HG03442 (cell line): ENCODE data around the gene ALDH1L2.

Experiments used
- ATAC-seq: cut with Tn5 transposase; IDR thresholded peaks from one replicate; pipeline ENCODE4 v1.9.1; 2021; ENCODE audit warnings: mild to moderate bottlenecking, moderate library complexity; ENCODE audit not compliant: unreplicated experiment

The ALDH1L2 gene

GRCh38 chr12:105085501-105085900 lies 1.2 kb upstream of the ALDH1L2 start:
- no peak for ATAC-seq

- ATAC-seq = peak; percentile 45
These were observed 630 bp downstream of the ALDH1L2 start for GRCh38 chr12:105083551-105084105.

- no peak for ATAC-seq
These were observed 1.2 kb downstream of the ALDH1L2 start for GRCh38 chr12:105083031-105083430.

GRCh38 chr12:105078712-105079570 lies 5.3 kb downstream of the ALDH1L2 start:
- no peak for ATAC-seq

GRCh38 chr12:105077435-105077834 lies 6.8 kb downstream of the ALDH1L2 start:
- no peak for ATAC-seq

- no peak for ATAC-seq
These were observed 7.3 kb downstream of the ALDH1L2 start for GRCh38 chr12:105076913-105077312.

- no peak for ATAC-seq
These were observed 8.2 kb downstream of the ALDH1L2 start for GRCh38 chr12:105076098-105076497.

GRCh38 chr12:105072888-105073488 lies 11.3 kb downstream of the ALDH1L2 start:
- no peak for ATAC-seq

- ATAC-seq = no peak
These were observed 12.3 kb downstream of the ALDH1L2 start for GRCh38 chr12:105071981-105072380.

GRCh38 chr12:105069936-105070702 lies 14.1 kb downstream of the ALDH1L2 start:
- ATAC-seq = no peak

GRCh38 chr12:105067511-105068031 lies 16.7 kb downstream of the ALDH1L2 start:
- no peak for ATAC-seq

GRCh38 chr12:105064564-105065178 lies 19.6 kb downstream of the ALDH1L2 start:
- no peak for ATAC-seq

GRCh38 chr12:105060715-105061378 lies 23.4 kb downstream of the ALDH1L2 start:
- no peak for ATAC-seq

- no peak for ATAC-seq
These were observed 27.1 kb downstream of the ALDH1L2 start for GRCh38 chr12:105057174-105057573.

GRCh38 chr12:105053116-105053572 lies 31.1 kb downstream of the ALDH1L2 start:
- peak; percentile 71 for ATAC-seq

GRCh38 chr12:105051981-105052380 lies 32.3 kb downstream of the ALDH1L2 start:
- no peak for ATAC-seq

- ATAC-seq = no peak
These were observed 35.9 kb downstream of the ALDH1L2 start for GRCh38 chr12:105048315-105048714.

GRCh38 chr12:105047308-105047707 lies 37.0 kb downstream of the ALDH1L2 start:
- no peak for ATAC-seq

- ATAC-seq = no peak
These were observed 43.1 kb downstream of the ALDH1L2 start for GRCh38 chr12:105041186-105041585.

GRCh38 chr12:105040476-105040875 lies 43.8 kb downstream of the ALDH1L2 start:
- ATAC-seq = no peak
